ENCODE results near the gene GAL3ST3. TPM values are rescaled to one million over a fixed set of nuclear protein-coding genes. Genes with fewer than 3 reads are reported as not detected.

The GAL3ST3 gene
- total RNA-seq, 2 experiments from 2014 or later = 0.51 to 1.0 TPM

- POLR2A ChIA-PET = interaction anchor here (0.5 to 11.1 kb wide), 11 partner anchors 10 to 546 kb away, joined by 3 to 131 read pairs (median 5); partner anchors contain the start of gene SF3B2
- TF ChIP-seq CTCF (IDR thresholded peaks at IDR 0.05) = no peak
- DNase-seq (peak; percentile 35), ATAC-seq (no peak)
- Mint-ChIP-seq H3K4me1 (ENCODE audit: low read depth) (peaks cover 60% of the 10 kb centered on the region), H3K27ac (peak overlapping the region; percentile 89), H3K36me3 (ENCODE audit: low read depth) (peaks cover 66% of the 10 kb centered on the region), H3K4me3 (peak overlapping the region; percentile 81), H3K27me3 (no peaks in the 10 kb centered on the region), H3K9me3 (no peaks in the 10 kb centered on the region)
- intact Hi-C loops (cut with micrococcal nuclease) = no loop called here
- CTCF ChIA-PET = interaction anchor here (1.1 to 10.2 kb wide), 8 partner anchors 10 to 186 kb away, joined by 3 to 133 read pairs (median 34); partner anchors contain the start of gene SF3B2
Observed at GRCh38 chr11:66070604-66071380, 21.8 kb upstream of the GAL3ST3 start.

GRCh38 chr11:66069715-66070603, 21.0 kb upstream of the GAL3ST3 start, which contains the start of gene PACS1:
Gene PACS1 (plus strand): TSS chr11:66070272. CDS start chr11:66070487, 215 bp downstream.
- Mint-ChIP-seq H3K9me3 (no peaks in the 10 kb centered on the region), H3K27me3 (no peaks in the 10 kb centered on the region), H3K27ac (peak within 1 kb of the TSS; percentile 95), H3K36me3 (ENCODE audit: low read depth) (peaks cover 69% of the 10 kb centered on the region), H3K4me3 (peak within 1 kb of the TSS; percentile 81), H3K4me1 (ENCODE audit: low read depth) (peaks cover 63% of the 10 kb centered on the region)
- peak; percentile 63 for ATAC-seq
- DNase-seq = peak; percentile 80
- ChIA-PET POLR2A (interaction anchor here (0.8 to 11.1 kb wide), 9 partner anchors 11 to 96 kb away, joined by 3 to 131 read pairs (median 3); partner anchors contain the start of gene SF3B2), CTCF (interaction anchor here (1.1 to 10.2 kb wide), 17 partner anchors 11 to 180 kb away, joined by 3 to 133 read pairs (median 9); partner anchors contain the start of gene SF3B2)
- intact Hi-C loops (cut with micrococcal nuclease) = loop anchor here (2.0 kb wide), 1 partner anchor 57 kb away; no protein-coding TSS in a partner anchor
- no peak for TF ChIP-seq CTCF (IDR thresholded peaks at IDR 0.05)

- ATAC-seq = peak; percentile 37
Observed at GRCh38 chr11:66068923-66069714, 20.2 kb upstream of the GAL3ST3 start.

More at GRCh38 chr11:66068923-66069714, 20.2 kb upstream of the GAL3ST3 start:
- Mint-ChIP-seq H3K4me3 (peak overlapping the region; percentile 75), H3K36me3 (ENCODE audit: low read depth) (peaks cover 70% of the 10 kb centered on the region), H3K27ac (peak overlapping the region; percentile 95), H3K27me3 (no peaks in the 10 kb centered on the region), H3K4me1 (ENCODE audit: low read depth) (peaks cover 60% of the 10 kb centered on the region), H3K9me3 (no peaks in the 10 kb centered on the region)
- ChIA-PET POLR2A (interaction anchor here (0.6 to 11.1 kb wide), 9 partner anchors 11 to 184 kb away, joined by 3 to 131 read pairs (median 4); partner anchors contain the start of gene SF3B2), CTCF (interaction anchor here (0.6 to 10.2 kb wide), 30 partner anchors 10 to 582 kb away, joined by 3 to 133 read pairs (median 6); partner anchors contain the start of gene SF3B2)
- DNase-seq = peak; percentile 67
- intact Hi-C loops (cut with micrococcal nuclease) = loop anchor here (2.0 kb wide), 1 partner anchor 58 kb away; no protein-coding TSS in a partner anchor
- no peak for TF ChIP-seq CTCF (IDR thresholded peaks at IDR 0.05)

Data from activated CD8-positive, alpha-beta T cell treated with anti-CD3 and anti-CD28 coated beads for 36 hours (primary cell).